Muscle layer of colon (tissue), 2 donors: ENCODE results near the gene COL25A1.

Source experiments
- H3K27ac ChIP-seq: one replicate; pipeline ENCODE4 v1.7.0; 2013; ENCODE audit warnings: low read depth, mild to moderate bottlenecking, low read length, moderate library complexity
- H3K27me3 ChIP-seq, 2 donors: one replicate each; pipeline ENCODE4 v1.7.0; 2013; ENCODE audit warnings: low read length in 2 of 2, mild to moderate bottlenecking in 2 of 2; ENCODE audit not compliant: insufficient read depth in 2 of 2, control insufficient read depth in 1 of 2
- H3K36me3 ChIP-seq: one replicate; pipeline ENCODE4 v1.7.0; 2013; ENCODE audit warnings: mild to moderate bottlenecking, low read length; ENCODE audit not compliant: insufficient read depth
- H3K4me1 ChIP-seq: one replicate; pipeline ENCODE4 v1.7.0; 2013; ENCODE audit warnings: mild to moderate bottlenecking, low read length; ENCODE audit not compliant: insufficient read depth
- H3K4me3 ChIP-seq, 2 donors: one replicate each; pipeline ENCODE4 v1.7.0; 2013; ENCODE audit warnings: low read length in 2 of 2, low read depth in 1 of 2, mild to moderate bottlenecking in 1 of 2, moderate library complexity in 1 of 2
- H3K9ac ChIP-seq: one replicate; pipeline ENCODE4 v1.7.0; 2013; ENCODE audit warnings: low read length
- H3K9me3 ChIP-seq: one replicate; pipeline ENCODE4 v1.7.0; 2013; ENCODE audit warnings: mild to moderate bottlenecking, low read length
- donor health status: abdominal sarcoma.
- donor health status: Adenocarcinoma of cecum.

COL25A1 gene

DNA sequence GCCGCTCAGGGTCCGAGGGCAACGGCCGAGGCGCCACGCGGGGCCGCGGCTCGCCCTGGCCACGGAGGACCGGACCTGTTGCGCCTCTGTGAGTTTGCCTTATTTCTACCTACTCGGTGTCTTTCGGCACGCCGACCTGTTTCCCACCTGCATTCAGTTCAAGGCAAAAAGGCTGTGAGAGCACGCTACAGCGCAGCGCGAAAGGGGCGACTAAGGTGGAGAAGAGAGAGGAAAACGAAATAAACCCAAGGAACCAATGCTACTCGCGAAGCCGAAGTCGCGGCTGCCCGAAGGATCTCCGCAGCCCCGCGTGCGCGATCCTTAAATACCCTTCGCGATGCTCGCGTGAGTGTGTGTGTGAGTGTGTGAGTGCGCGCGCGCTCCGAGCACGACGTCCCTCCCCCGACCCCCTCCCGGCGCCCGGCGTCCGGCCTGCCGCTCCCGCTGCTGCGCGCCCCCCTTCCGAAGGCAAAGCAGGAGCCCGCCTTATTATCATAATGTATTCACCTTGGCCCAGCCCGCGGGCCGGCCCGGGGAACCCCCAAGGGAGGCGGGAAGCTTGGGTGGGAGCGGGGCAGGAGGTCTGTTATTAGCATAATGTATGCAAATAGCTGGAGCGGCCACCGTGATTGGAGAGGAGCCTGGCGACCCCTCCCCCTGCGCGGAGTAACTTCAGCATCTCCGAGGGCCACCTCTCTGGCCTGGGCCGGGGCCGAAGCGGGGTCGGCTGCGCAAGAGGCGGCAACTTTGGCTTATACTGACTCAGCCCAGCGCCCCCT lies at the start of gene COL25A1:
COL25A1 (minus strand) TSS at position 298 of the 779 bp plus-strand sequence.
- Histone ChIP-seq H3K4me1 (peaks cover 10% of the 10 kb centered on the region), H3K4me3 (peak within 1 kb of the TSS; percentile 45 to 84), H3K36me3 (no peaks in the 10 kb centered on the region), H3K9ac (no peak within 1 kb of the TSS), H3K9me3 (no peaks in the 10 kb centered on the region), H3K27me3 (peaks cover 10 to 25% of the 10 kb centered on the region in 2 donors), H3K27ac (no peak within 1 kb of the TSS)

DNA sequence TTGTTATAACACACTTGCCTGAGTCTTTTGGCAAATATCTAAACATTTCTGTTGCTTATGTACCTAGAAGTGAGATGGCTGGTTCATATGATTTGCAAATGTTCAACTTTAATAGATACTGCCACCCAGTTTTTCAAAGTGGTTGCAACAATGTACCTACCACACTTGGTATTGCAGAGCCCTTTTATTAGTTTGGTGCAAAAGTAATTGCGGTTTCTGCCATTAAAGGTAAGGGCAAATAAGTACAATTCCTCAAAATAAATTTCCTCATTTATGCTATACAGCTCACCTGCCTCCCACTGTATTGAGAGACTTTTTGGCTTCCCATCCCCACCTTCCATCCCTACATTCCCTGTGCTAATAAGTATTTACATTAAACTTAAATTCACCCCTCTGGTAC lies 47.7 kb upstream of the COL25A1 start:
- no peaks in the 10 kb centered on the region for H3K36me3 ChIP-seq
- no peaks in the 10 kb centered on the region for H3K4me1 ChIP-seq
- no peak overlapping the region for H3K4me3 ChIP-seq
- no peak overlapping the region for H3K9ac ChIP-seq
- H3K9me3 ChIP-seq = no peaks in the 10 kb centered on the region
- no peaks in the 10 kb centered on the region for H3K27me3 ChIP-seq
- no peak overlapping the region for H3K27ac ChIP-seq

DNA sequence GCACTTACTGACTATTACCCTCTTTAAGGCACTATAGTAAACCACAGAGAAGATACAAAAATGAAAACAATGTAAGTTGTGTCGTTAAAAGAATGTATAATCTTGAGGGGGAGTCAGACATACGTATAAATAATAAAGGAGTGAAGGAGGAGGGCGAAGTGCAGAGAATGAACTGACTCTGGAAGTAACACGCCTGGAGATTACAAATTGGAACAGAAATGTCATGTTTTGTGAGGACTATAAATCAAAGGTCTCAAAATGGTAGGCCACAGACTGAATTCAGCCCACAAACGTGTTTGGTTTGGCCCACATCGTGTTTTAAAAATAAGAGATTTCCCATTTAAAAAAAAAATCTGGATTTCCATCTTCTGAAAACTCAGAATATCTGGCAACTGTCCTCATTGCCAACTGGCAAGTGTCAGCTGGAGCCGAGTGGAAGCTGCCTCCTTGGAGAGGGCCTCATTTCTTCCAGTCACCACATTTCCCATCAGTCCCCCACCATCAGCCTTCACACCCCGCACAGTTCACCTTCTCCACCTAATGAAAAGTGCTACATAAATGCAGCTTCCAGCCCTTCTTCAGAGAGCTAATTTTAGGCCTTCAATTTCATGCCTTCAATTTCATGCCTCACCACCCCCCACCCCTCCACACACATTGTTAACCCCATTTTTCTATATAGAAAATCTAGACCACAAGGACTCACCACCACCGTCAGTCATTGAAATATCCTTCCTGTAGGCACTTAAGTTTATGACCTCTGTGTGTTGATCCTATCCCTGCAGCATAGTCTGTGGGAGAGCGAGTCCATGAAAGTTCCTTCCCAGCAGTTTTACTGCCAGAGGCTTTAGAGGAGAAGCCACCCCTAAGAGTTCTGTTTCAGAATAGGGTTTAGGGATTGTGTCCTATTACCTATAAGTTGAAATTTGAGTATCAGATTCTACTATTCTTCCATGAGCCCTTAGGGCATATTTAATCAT lies 32.0 kb upstream of the COL25A1 start:
- Histone ChIP-seq H3K27ac (no peak overlapping the region), H3K4me1 (no peaks in the 10 kb centered on the region), H3K27me3 (no peaks in the 10 kb centered on the region), H3K36me3 (no peaks in the 10 kb centered on the region), H3K9ac (no peak overlapping the region), H3K9me3 (no peaks in the 10 kb centered on the region), H3K4me3 (no peak overlapping the region)

DNA sequence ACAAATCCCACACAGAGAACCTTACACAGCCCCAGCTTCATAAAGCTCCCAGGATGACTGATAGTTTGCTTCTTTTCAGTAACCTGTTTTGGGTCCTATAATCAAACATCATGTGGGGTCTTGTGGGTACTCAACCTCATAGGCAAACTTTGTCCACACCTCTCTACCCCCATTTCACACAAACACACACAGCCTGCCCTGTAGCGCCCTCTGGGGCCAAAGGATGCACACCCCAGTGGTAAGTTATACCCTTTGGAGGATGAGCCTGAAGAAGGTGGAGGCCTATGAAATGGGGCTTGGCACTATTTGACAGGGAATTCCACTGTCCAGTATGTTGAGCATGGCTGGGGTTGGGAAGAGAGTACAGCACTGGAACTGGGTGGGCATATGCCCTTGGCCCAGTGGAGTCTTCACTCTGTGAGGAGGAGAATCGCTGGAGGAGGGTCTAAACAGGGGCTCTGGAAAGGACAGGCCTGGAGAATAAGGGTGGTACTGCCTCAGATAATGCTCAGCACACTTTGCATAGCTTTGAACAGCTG lies 30.5 kb upstream of the COL25A1 start:
- H3K9me3 ChIP-seq = no peaks in the 10 kb centered on the region
- H3K36me3 ChIP-seq = no peaks in the 10 kb centered on the region
- no peak overlapping the region for H3K9ac ChIP-seq
- H3K27ac ChIP-seq = no peak overlapping the region
- no peak overlapping the region for H3K4me3 ChIP-seq
- no peaks in the 10 kb centered on the region for H3K27me3 ChIP-seq
- no peaks in the 10 kb centered on the region for H3K4me1 ChIP-seq

DNA sequence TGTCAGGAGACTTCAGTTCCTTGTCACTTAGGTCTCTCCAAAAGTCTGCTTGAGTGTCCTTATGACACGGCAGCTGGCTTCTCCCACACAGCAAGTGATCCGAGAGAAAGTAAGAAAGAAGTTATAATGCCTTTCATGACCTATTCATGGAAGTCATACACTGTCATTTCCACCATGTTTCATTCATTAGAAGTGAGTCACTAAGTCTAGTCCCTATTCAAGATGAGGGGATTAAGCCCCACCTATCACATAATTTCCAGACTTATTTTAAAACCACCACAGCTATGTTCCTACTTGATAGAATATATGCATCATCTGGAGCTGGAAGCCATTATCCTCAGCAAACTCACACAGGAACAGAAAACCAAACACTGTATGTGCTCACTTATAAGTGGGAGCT lies 25.2 kb upstream of the COL25A1 start:
- H3K4me1 ChIP-seq = no peaks in the 10 kb centered on the region
- no peaks in the 10 kb centered on the region for H3K9me3 ChIP-seq

DNA sequence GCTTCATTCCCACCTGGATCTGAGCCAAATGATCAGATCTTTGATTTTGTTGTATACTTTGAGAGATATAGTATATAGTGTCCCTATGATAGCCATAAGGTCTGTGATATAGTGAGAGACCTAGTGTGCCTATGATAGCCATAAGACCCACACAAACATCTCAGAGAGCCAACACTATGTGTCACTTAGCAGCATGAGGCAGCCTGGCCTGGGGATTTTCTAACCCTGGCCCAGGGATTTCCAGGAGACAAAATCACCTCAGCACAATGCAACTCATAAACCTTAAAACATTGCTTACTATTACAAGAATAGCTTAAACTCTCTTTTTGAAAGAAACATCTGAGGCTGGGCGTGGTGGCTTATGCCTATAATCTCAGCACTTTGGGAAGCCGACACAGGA lies 23.2 kb upstream of the COL25A1 start:
- Histone ChIP-seq H3K4me3 (no peak overlapping the region), H3K4me1 (no peaks in the 10 kb centered on the region), H3K36me3 (no peaks in the 10 kb centered on the region), H3K27ac (no peak overlapping the region), H3K27me3 (no peaks in the 10 kb centered on the region), H3K9me3 (no peaks in the 10 kb centered on the region), H3K9ac (no peak overlapping the region)

More for the DNA sequence above, 25.2 kb upstream of the COL25A1 start:
- H3K4me3 ChIP-seq = no peak overlapping the region
- no peak overlapping the region for H3K9ac ChIP-seq
- no peak overlapping the region for H3K27ac ChIP-seq
- no peaks in the 10 kb centered on the region for H3K27me3 ChIP-seq
- no peaks in the 10 kb centered on the region for H3K36me3 ChIP-seq

DNA sequence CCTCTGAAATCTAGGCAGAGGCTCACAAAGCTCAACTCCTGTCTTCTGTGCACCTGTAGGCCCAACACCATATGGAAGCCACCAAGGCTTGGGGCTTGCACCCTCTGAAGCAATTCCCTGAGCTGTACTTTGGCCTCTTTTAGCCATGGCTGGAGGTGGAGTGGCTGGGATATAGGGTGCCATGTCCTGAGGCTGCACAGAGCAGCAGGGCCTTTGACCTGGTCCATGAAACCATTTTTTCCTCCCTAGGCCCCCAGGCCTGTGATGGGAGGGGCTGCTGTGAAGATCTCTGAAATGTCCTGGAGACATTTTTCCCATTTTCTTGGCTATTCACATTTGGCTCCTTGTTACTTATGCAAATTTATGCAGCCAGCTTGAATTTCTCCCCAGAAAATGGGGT lies 20.9 kb upstream of the COL25A1 start:
- Histone ChIP-seq H3K4me1 (no peaks in the 10 kb centered on the region), H3K27ac (no peak overlapping the region), H3K27me3 (no peaks in the 10 kb centered on the region), H3K36me3 (no peaks in the 10 kb centered on the region), H3K9ac (no peak overlapping the region), H3K9me3 (no peaks in the 10 kb centered on the region), H3K4me3 (no peak overlapping the region)

DNA sequence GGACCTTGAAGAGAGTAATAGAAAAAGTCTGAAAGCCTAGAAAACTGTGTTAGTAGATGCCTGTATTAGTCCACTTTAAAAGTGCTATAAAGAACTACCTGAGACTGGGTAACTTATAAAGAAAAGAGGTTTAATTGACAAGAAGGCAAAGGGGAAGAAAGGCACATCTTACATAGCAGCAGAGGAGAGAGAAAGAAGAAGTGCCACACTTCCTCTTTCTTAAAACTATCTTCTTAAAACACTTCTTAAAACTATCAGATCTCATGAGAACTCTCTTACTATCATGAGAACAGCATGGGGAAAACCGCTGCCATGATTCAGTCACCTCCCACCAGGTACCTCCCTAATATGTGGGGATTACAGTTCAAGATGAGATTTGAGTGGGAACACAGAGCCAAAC lies 18.8 kb upstream of the COL25A1 start:
- Histone ChIP-seq H3K4me1 (no peaks in the 10 kb centered on the region), H3K4me3 (no peak overlapping the region), H3K27ac (no peak overlapping the region), H3K9me3 (no peaks in the 10 kb centered on the region), H3K27me3 (no peaks in the 10 kb centered on the region), H3K36me3 (no peaks in the 10 kb centered on the region), H3K9ac (no peak overlapping the region)

DNA sequence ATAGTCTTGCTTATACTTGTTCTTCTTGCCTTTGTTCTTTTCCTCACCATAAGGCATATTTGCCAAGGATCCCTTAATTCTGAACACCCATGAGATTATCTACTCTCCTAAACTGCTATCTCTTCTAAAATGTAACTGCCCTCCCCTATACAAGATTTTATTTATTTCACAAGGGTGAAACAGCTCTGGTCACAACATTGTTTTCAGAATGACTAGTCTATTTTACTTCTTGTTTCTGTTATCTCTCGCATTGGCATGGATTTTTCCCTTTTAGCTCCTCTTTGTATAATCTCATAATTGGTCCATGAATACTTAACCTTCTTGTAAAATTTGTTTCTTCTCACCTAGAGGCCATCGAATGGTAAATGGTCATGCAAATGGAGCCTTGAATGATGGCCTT lies 17.2 kb upstream of the COL25A1 start:
- H3K4me3 ChIP-seq = no peak overlapping the region
- no peak overlapping the region for H3K27ac ChIP-seq
- no peak overlapping the region for H3K9ac ChIP-seq
- no peaks in the 10 kb centered on the region for H3K9me3 ChIP-seq
- H3K4me1 ChIP-seq = no peaks in the 10 kb centered on the region
- H3K27me3 ChIP-seq = no peaks in the 10 kb centered on the region
- no peaks in the 10 kb centered on the region for H3K36me3 ChIP-seq

DNA sequence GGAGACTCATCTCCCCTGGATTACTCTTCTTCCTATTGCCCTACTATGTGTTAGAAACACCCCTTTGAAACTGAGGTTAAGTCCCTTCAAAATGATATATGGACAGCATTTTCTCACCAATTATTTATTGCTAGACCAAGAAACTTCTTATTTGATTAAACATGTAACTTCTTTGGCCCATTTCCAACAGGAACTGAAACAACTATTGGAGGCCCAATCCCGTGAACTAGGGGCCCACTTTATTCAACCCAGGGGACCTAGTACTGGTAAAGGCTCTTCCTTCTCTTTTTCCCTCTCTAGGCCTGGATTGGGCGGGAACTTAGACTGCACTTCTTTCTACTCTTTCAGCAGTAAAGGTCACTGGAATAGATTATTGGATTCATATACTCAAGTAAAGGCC lies 16.7 kb upstream of the COL25A1 start:
- H3K4me1 ChIP-seq = no peaks in the 10 kb centered on the region
- no peaks in the 10 kb centered on the region for H3K36me3 ChIP-seq
- H3K4me3 ChIP-seq = no peak overlapping the region
- H3K27ac ChIP-seq = no peak overlapping the region
- no peaks in the 10 kb centered on the region for H3K9me3 ChIP-seq
- no peak overlapping the region for H3K9ac ChIP-seq
- H3K27me3 ChIP-seq = no peaks in the 10 kb centered on the region

DNA sequence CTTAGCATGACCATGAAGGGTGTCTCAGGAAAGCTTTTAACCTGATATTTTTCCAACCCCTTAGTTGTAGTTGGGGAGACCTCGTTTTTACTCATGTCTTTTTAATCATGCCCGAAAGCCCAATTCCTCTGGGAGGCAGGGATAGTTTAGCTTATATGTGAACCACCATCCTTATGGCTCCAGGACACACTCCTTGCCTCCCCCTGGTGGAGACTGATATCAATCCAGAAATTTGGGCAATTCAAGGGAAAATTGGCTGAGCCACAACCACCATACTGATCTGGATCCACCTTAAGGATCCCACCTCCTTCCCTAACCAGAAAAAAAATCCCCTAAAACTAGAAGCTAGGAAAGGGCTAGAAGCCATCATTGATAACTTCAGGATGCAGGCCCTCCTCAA lies 13.4 kb upstream of the COL25A1 start:
- no peaks in the 10 kb centered on the region for H3K9me3 ChIP-seq
- H3K27me3 ChIP-seq = no peaks in the 10 kb centered on the region
- no peak overlapping the region for H3K4me3 ChIP-seq
- no peak overlapping the region for H3K9ac ChIP-seq
- H3K27ac ChIP-seq = no peak overlapping the region
- H3K36me3 ChIP-seq = no peaks in the 10 kb centered on the region
- no peaks in the 10 kb centered on the region for H3K4me1 ChIP-seq
